DND-41 (cell line): ENCODE measurements around the gene LYPD6B.

ENCODE experiments used
- ATAC-seq: fragments of 200-7000 bp; cut with Tn5 transposase; 3 replicates; pipeline ENCODE4 v1.9.1; 2021; ENCODE audit warnings: low read depth; ENCODE audit not compliant: insufficient read depth
- DNase-seq: peaks from one replicate; pipeline ENCODE4 v3.0.0-alpha.2; 2020
- H2AFZ ChIP-seq: 2 replicates; pipeline ENCODE4 v1.6.0; 2012; ENCODE audit warnings: low read depth, low read length
- H3K27ac ChIP-seq: 2 replicates; pipeline ENCODE4 v1.5.1; 2012; ENCODE audit warnings: low read length, inconsistent platforms
- H3K27me3 ChIP-seq: fragments of 200-600 bp; sonication (generic); 2 replicates; pipeline ENCODE4 v1.6.0; 2012; ENCODE audit warnings: low read length, mild to moderate bottlenecking, inconsistent platforms; ENCODE audit not compliant: insufficient read depth, poor library complexity
- H3K36me3 ChIP-seq: 2 replicates; pipeline ENCODE4 v1.5.1; 2012; ENCODE audit warnings: low read length, inconsistent platforms; ENCODE audit not compliant: insufficient read depth
- H3K4me1 ChIP-seq: 2 replicates; pipeline ENCODE4 v1.5.1; 2012; ENCODE audit warnings: mild to moderate bottlenecking, low read length; ENCODE audit not compliant: insufficient read depth
- H3K4me2 ChIP-seq: 2 replicates; pipeline ENCODE4 v1.6.0; 2012; ENCODE audit warnings: mild to moderate bottlenecking, moderate library complexity, low read length, inconsistent platforms; ENCODE audit not compliant: insufficient read depth
- H3K4me3 ChIP-seq, 2 experiments: fragments of 200-600 bp in 1 of 2; shearing (Covaris generic) in 1 of 2; 2 replicates each; pipeline ENCODE4 v1.5.1; 2012 to 2016; ENCODE audit warnings: inconsistent platforms in 2 of 2, low read length in 2 of 2, mild to moderate bottlenecking in 2 of 2, low read depth in 1 of 2, moderate library complexity in 1 of 2
- H3K79me2 ChIP-seq: 2 replicates; pipeline ENCODE4 v1.6.0; 2012; ENCODE audit warnings: low read length, inconsistent platforms; ENCODE audit not compliant: insufficient read depth
- H3K9ac ChIP-seq: 2 replicates; pipeline ENCODE4 v1.6.0; 2012; ENCODE audit warnings: low read depth, mild to moderate bottlenecking, inconsistent platforms, low read length, moderate library complexity
- H3K9me3 ChIP-seq: 2 replicates; pipeline ENCODE4 v1.5.1; 2012; ENCODE audit warnings: low read length, moderate library complexity, mild to moderate bottlenecking, inconsistent platforms; ENCODE audit not compliant: insufficient read depth, severe bottlenecking
- H4K20me1 ChIP-seq: 2 replicates; pipeline ENCODE4 v1.6.0; 2012; ENCODE audit warnings: low read length; ENCODE audit not compliant: insufficient read depth
- CTCF ChIP-seq: IDR thresholded peaks from 2 replicates; pipeline ENCODE4 v1.5.1; 2012; ENCODE audit warnings: borderline replicate concordance, low read length, moderate library complexity, mild to moderate bottlenecking; ENCODE audit not compliant: poor library complexity, severe bottlenecking; ENCODE audit errors: extremely low read depth
- EZH2 ChIP-seq: IDR thresholded peaks from 3 replicates; pipeline ENCODE4 v1.6.1; 2012; ENCODE audit warnings: borderline replicate concordance, low read depth, mild to moderate bottlenecking, moderate library complexity, low read length, inconsistent platforms; ENCODE audit not compliant: severe bottlenecking

The LYPD6B gene

GRCh38 chr2:149076863-149077412, 38.4 kb downstream of the LYPD6B start:
- Histone ChIP-seq H3K4me2 (no peak overlapping the region), H3K27ac (no peak overlapping the region), H4K20me1 (0 out of 2 replicates have a peak, but pooled peaks cover 5% of the 10 kb centered on the region), H3K27me3 (peaks cover 15% of the 10 kb centered on the region), H3K4me3 (no peak overlapping the region), H3K79me2 (no peaks in the 10 kb centered on the region), H3K4me1 (no peaks in the 10 kb centered on the region), H3K36me3 (no peaks in the 10 kb centered on the region), H2AFZ (no peak overlapping the region), H3K9me3 (no peaks in the 10 kb centered on the region), H3K9ac (no peak overlapping the region)
- DNase-seq (no peak), ATAC-seq (no peak)
- TF ChIP-seq CTCF, result no peak
- TF ChIP-seq EZH2, result no peak

GRCh38 chr2:149077861-149078260, 39.4 kb downstream of the LYPD6B start:
- H3K79me2 ChIP-seq, result no peaks in the 10 kb centered on the region
- no peak for ATAC-seq
- H4K20me1 ChIP-seq, result 0 out of 2 replicates have a peak, but pooled peaks cover 5% of the 10 kb centered on the region
- H3K27ac ChIP-seq, result no peak overlapping the region
- H3K36me3 ChIP-seq, result no peaks in the 10 kb centered on the region
- H3K27me3 ChIP-seq, result peaks cover 14% of the 10 kb centered on the region
- TF ChIP-seq EZH2, result no peak
- TF ChIP-seq CTCF, result no peak
- H2AFZ ChIP-seq, result no peak overlapping the region
- no peak for DNase-seq
- H3K4me2 ChIP-seq, result no peak overlapping the region
- H3K4me1 ChIP-seq, result no peaks in the 10 kb centered on the region
- no peak overlapping the region for H3K4me3 ChIP-seq
- no peak overlapping the region for H3K9ac ChIP-seq
- H3K9me3 ChIP-seq, result no peaks in the 10 kb centered on the region

- TF ChIP-seq CTCF (no peak), EZH2 (no peak)
- no peak for ATAC-seq
These were observed 41.6 kb downstream of the LYPD6B start for GRCh38 chr2:149080099-149080498.

More at GRCh38 chr2:149080099-149080498, 41.6 kb downstream of the LYPD6B start:
- Histone ChIP-seq H4K20me1 (0 out of 2 replicates have a peak, but pooled peaks cover 5% of the 10 kb centered on the region), H3K9ac (no peak overlapping the region), H3K36me3 (no peaks in the 10 kb centered on the region), H3K27ac (no peak overlapping the region), H3K79me2 (no peaks in the 10 kb centered on the region), H3K4me2 (no peak overlapping the region), H3K4me3 (no peak overlapping the region), H3K27me3 (peaks cover 5% of the 10 kb centered on the region), H3K4me1 (no peaks in the 10 kb centered on the region), H3K9me3 (no peaks in the 10 kb centered on the region), H2AFZ (no peak overlapping the region)
- no peak for DNase-seq
